Caco-2 (cell line): ENCODE data around the gene TRPM1. TPM values are rescaled to one million over a fixed set of nuclear protein-coding genes. Genes with fewer than 3 reads are reported as not detected.

ENCODE experiments used
- BruUV-seq: library from RNA; stranded (reverse); fragments of 400-500 nt; replicated peaks from 2 replicates; lab custom pipeline; 2021; lab: Mats Ljungman, UMichigan
- CTCF ChIA-PET: fragments of 300-600 bp; sonication (Branson Sonifier 250); formaldehyde crosslinking; loops from one replicate; lab custom pipeline; 2022; ENCODE audit warnings: antibody characterized with exemption; lab: Charles Lee
- POLR2A ChIA-PET: fragments of 300-600 bp; sonication (Branson Sonifier 250); formaldehyde crosslinking; loops from one replicate; lab custom pipeline; 2022; ENCODE audit warnings: antibody characterized with exemption; lab: Charles Lee
- DNase-seq, 2 experiments: peaks; one replicate each; pipeline versions ENCODE4 v3.0.0 to v3.0.0-alpha.2; 2020 to 2022
- H3K27me3 ChIP-seq: replicated peaks from 2 replicates; pipeline ENCODE4 v1.6.0; 2011; ENCODE audit warnings: low read length; ENCODE audit not compliant: control insufficient read depth, insufficient read depth
- H3K36me3 ChIP-seq: 2 replicates; pipeline ENCODE4 v1.5.1; 2011; ENCODE audit warnings: low read length; ENCODE audit not compliant: control insufficient read depth, insufficient read depth
- H3K4me1 ChIP-seq: fragments of 250-450 bp; sonication (Bioruptor Pico); 2 replicates; pipeline ENCODE4 v1.5.1; 2020; ENCODE audit warnings: mild to moderate bottlenecking
- H3K4me3 ChIP-seq: 2 replicates; pipeline ENCODE4 v1.5.1; 2011; ENCODE audit warnings: low read depth, mild to moderate bottlenecking, control low read depth, low read length
- H3K9me3 ChIP-seq: fragments of 250-450 bp; sonication (Bioruptor Pico); 2 replicates; pipeline ENCODE4 v1.5.1; 2020; ENCODE audit warnings: mild to moderate bottlenecking, moderate library complexity
- H3K27ac Mint-ChIP-seq: one replicate; pipeline ENCODE4 v1.8.0; 2022; ENCODE audit warnings: mixed read lengths; ENCODE audit not compliant: unreplicated experiment
- H3K27me3 Mint-ChIP-seq: one replicate; pipeline ENCODE4 v1.8.0; 2022; ENCODE audit warnings: mixed read lengths; ENCODE audit not compliant: insufficient read depth, unreplicated experiment
- H3K36me3 Mint-ChIP-seq: one replicate; pipeline ENCODE4 v1.8.0; 2022; ENCODE audit warnings: mild to moderate bottlenecking, mixed read lengths; ENCODE audit not compliant: insufficient read depth, unreplicated experiment
- H3K4me1 Mint-ChIP-seq: one replicate; pipeline ENCODE4 v1.8.0; 2022; ENCODE audit warnings: low read depth, mixed read lengths; ENCODE audit not compliant: unreplicated experiment
- H3K4me3 Mint-ChIP-seq: one replicate; pipeline ENCODE4 v1.8.0; 2022; ENCODE audit warnings: mild to moderate bottlenecking, moderate library complexity, mixed read lengths; ENCODE audit not compliant: unreplicated experiment
- H3K9me3 Mint-ChIP-seq: one replicate; pipeline ENCODE4 v1.8.0; 2022; ENCODE audit warnings: mixed read lengths; ENCODE audit not compliant: unreplicated experiment
- intact Hi-C: fragments of 100-400 bp; cut with micrococcal nuclease; formaldehyde crosslinking; loops from one replicate; pipeline ENCODE4 v1.10.0; 2022; ENCODE audit not compliant: unreplicated experiment
- total RNA-seq: library from RNA; stranded (reverse); gene quantifications from 2 replicates; pipeline ENCODE4 v1.2.3, GENCODE V29; 2022
- TF ChIP-seq, protein P1 (sequence below), 2 experiments: fragments of 200-600 bp in 1 of 2; IDR thresholded peaks; 1 replicate in 1 of 2; 2 replicates in 1 of 2; pipeline versions ENCODE4 v1.5.1 to v1.8.0; 2011 to 2022; ENCODE audit warnings: antibody characterized with exemption in 1 of 2, control low read depth in 1 of 2, inconsistent platforms in 1 of 2, low read depth in 1 of 2, low read length in 1 of 2, mild to moderate bottlenecking in 1 of 2, moderate library complexity in 1 of 2; ENCODE audit not compliant: insufficient read depth in 1 of 2, severe bottlenecking in 1 of 2, unreplicated experiment in 1 of 2

The TRPM1 gene
- total RNA-seq, 1 experiment from 2014 or later = not detected

DNA sequence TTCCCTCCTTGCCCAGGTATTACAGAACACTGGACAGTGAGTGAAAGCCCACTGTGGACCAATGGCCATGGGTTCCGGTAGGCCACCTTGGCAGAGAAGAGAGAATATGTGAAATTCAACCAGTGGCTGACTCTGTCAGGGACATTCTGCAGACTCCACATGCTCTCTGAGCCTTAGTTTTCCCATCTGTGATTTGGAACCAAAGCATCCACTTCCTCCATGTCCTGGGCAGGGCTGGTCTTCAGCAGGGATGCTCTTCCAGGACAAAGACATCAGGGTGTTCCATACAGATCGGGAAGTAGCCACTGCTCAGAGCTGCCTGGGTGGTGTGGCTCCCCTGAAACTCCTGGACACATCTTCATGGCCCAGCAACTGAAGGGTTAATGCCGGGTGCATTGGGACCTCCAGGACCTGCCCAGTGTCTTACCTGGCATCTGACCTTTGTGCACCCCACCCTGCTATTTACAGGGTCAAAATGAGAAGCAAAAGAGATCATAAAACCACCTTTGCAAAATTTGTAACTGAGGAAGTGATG lies 28.3 kb upstream of the TRPM1 start:
- TF ChIP-seq, protein P1, sequence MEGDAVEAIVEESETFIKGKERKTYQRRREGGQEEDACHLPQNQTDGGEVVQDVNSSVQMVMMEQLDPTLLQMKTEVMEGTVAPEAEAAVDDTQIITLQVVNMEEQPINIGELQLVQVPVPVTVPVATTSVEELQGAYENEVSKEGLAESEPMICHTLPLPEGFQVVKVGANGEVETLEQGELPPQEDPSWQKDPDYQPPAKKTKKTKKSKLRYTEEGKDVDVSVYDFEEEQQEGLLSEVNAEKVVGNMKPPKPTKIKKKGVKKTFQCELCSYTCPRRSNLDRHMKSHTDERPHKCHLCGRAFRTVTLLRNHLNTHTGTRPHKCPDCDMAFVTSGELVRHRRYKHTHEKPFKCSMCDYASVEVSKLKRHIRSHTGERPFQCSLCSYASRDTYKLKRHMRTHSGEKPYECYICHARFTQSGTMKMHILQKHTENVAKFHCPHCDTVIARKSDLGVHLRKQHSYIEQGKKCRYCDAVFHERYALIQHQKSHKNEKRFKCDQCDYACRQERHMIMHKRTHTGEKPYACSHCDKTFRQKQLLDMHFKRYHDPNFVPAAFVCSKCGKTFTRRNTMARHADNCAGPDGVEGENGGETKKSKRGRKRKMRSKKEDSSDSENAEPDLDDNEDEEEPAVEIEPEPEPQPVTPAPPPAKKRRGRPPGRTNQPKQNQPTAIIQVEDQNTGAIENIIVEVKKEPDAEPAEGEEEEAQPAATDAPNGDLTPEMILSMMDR (IDR thresholded peaks at IDR 0.05; ENCODE audit: insufficient read depth in 1 of 2, low read depth in 1 of 2, low read length in 1 of 2, severe bottlenecking in 1 of 2, unreplicated experiment in 1 of 2) = no peak
- ChIA-PET POLR2A (no interaction called here), CTCF (interaction anchor here (0.6 to 1.7 kb wide), 22 partner anchors 8 to 359 kb away, joined by 3 to 37 read pairs (median 5); partner anchors contain the start of genes FAN1 and MTMR10)
- H3K27ac Mint-ChIP-seq = no peak overlapping the region
- DNase-seq = no peak
- no peaks in the 10 kb centered on the region for H3K9me3 ChIP-seq
- H3K4me3 Mint-ChIP-seq = no peak overlapping the region
- BruUV-seq = no TSS peak
- H3K36me3 ChIP-seq = no peaks in the 10 kb centered on the region
- no peak overlapping the region for H3K4me3 ChIP-seq
- no peaks in the 10 kb centered on the region for H3K27me3 Mint-ChIP-seq
- no peaks in the 10 kb centered on the region for H3K9me3 Mint-ChIP-seq
- no peaks in the 10 kb centered on the region for H3K27me3 ChIP-seq
- H3K36me3 Mint-ChIP-seq = no peaks in the 10 kb centered on the region
- no peaks in the 10 kb centered on the region for H3K4me1 Mint-ChIP-seq
- intact Hi-C loops = loop anchor here (1.0 to 10.0 kb wide), 5 partner anchors 139 to 465 kb away; partner anchors contain the start of gene MTMR10
- H3K4me1 ChIP-seq = no peaks in the 10 kb centered on the region; the same call in 1 of the 2 replicates

DNA sequence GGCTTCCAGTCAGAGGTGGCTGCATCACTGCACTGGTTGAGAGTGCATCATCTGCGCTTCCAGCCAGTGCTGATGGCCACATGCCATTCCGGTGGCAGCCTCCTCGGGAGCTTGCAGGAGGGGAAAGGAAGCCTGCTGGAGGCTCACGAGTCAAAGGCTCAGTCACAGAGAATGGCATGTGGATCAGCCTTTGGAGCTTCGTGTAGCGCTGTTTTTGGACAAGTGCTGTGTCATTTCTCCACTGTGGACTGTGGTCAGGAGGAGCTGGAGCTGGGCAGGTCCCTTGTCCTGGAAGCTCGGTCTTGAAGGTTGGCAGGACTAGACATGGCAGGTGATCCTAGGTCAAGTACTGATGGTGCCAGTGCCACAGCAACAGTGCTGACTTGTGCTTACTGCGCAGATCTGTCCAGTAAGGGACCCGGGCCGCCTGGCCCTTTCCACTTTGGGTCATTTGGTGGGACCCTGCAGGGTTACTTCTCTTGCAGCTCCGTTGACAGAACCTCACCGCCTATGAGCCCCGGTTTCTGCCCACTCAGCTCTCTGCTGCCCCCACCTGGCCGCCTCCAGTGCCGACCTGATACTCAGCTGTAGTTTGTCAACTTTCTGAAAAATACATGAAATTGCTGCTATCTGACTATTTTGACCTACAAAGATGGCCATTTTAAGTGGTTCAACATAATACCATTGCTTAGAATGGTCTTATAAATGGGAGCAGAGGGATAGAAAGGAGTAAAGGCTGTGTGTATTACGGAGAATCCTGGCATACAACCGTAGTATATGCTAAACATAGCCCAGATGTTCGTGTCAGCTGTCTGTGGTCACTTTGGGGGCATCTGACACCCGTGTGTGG lies 27.6 kb upstream of the TRPM1 start:
- H3K4me3 Mint-ChIP-seq = no peak overlapping the region
- no peaks in the 10 kb centered on the region for H3K36me3 Mint-ChIP-seq
- ChIA-PET POLR2A (interaction anchor here (0.6 to 0.7 kb wide), 2 partner anchors 137 to 245 kb away, joined by 3 read pairs; partner anchors contain the start of gene MTMR10), CTCF (interaction anchor here (0.6 to 1.7 kb wide), 37 partner anchors 9 to 360 kb away, joined by 3 to 37 read pairs (median 5); partner anchors contain the start of genes FAN1 and MTMR10)
- Histone ChIP-seq H3K9me3 (no peaks in the 10 kb centered on the region), H3K4me1 (no peaks in the 10 kb centered on the region; the same call in 1 of the 2 replicates), H3K36me3 (no peaks in the 10 kb centered on the region), H3K27me3 (no peaks in the 10 kb centered on the region), H3K4me3 (no peak overlapping the region)
- H3K9me3 Mint-ChIP-seq = no peaks in the 10 kb centered on the region
- no TSS peak for BruUV-seq
- intact Hi-C loops = loop anchor here (1.0 to 10.0 kb wide), 5 partner anchors 138 to 464 kb away; partner anchors contain the start of gene MTMR10
- DNase-seq = peak; percentile 71 to 86
- no peaks in the 10 kb centered on the region for H3K27me3 Mint-ChIP-seq
- no peak overlapping the region for H3K27ac Mint-ChIP-seq
- TF ChIP-seq, protein P1 (IDR thresholded peaks at IDR 0.05; ENCODE audit: insufficient read depth in 1 of 2, low read depth in 1 of 2, low read length in 1 of 2, severe bottlenecking in 1 of 2, unreplicated experiment in 1 of 2) = peak; percentile 94 to 98
- no peaks in the 10 kb centered on the region for H3K4me1 Mint-ChIP-seq

DNA sequence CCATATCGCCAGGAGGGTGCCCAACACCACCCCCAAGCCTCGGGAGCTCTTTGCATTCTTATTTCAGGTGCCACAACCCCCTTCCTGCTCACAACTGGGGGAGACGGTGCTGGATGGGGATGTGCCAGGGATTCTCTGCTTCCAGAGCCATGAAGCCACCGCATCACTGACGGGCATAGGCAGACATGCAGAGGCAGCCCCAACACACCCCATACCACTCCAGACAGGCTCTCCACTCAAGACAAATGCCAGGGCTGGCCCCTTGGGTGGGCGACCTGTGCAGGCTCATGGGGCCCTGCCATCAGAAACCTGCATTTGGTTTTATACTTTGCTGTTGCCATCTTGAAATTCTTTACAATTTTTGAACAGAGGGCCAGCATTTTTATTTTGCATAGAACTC lies 27.0 kb upstream of the TRPM1 start:
- Mint-ChIP-seq H3K9me3 (no peaks in the 10 kb centered on the region), H3K27ac (no peak overlapping the region), H3K27me3 (no peaks in the 10 kb centered on the region), H3K4me3 (no peak overlapping the region), H3K36me3 (no peaks in the 10 kb centered on the region), H3K4me1 (no peaks in the 10 kb centered on the region)
- BruUV-seq = no TSS peak
- no peak for DNase-seq
- Histone ChIP-seq H3K4me3 (no peak overlapping the region), H3K4me1 (no peaks in the 10 kb centered on the region; the same call in 1 of the 2 replicates), H3K9me3 (no peaks in the 10 kb centered on the region), H3K27me3 (no peaks in the 10 kb centered on the region), H3K36me3 (no peaks in the 10 kb centered on the region)
- ChIA-PET CTCF (interaction anchor here (0.6 to 1.7 kb wide), 24 partner anchors 8 to 333 kb away, joined by 3 to 37 read pairs (median 5); partner anchors contain the start of genes FAN1 and MTMR10), POLR2A (interaction anchor here (0.7 kb wide), 1 partner anchor 244 kb away, joined by 3 read pairs; no protein-coding TSS in a partner anchor)
- intact Hi-C loops = loop anchor here (5.0 to 10.0 kb wide), 3 partner anchors 186 to 464 kb away; no protein-coding TSS in a partner anchor
- TF ChIP-seq, protein P1 (IDR thresholded peaks at IDR 0.05; ENCODE audit: insufficient read depth in 1 of 2, low read depth in 1 of 2, low read length in 1 of 2, severe bottlenecking in 1 of 2, unreplicated experiment in 1 of 2) = no peak
